Naive thymus-derived CD4-positive, alpha-beta T cell (primary cell): ENCODE results near the gene TMEM212. TPM values are rescaled to one million over a fixed set of nuclear protein-coding genes. Genes with fewer than 3 reads are reported as not detected.

Experiments
- ATAC-seq: fragments of 150-1000 bp; cut with Tn5 transposase; 2 replicates; pipeline ENCODE4 v1.10.0; 2021; ENCODE audit warnings: mild to moderate bottlenecking, moderate library complexity
- CTCF ChIA-PET: fragments of 350-600 bp; sonication (Branson Sonifier 250); formaldehyde crosslinking; loops from one replicate; lab custom pipeline; 2021; ENCODE audit warnings: antibody characterized with exemption; lab: Charles Lee
- POLR2A ChIA-PET: fragments of 350-600 bp; sonication (Branson Sonifier 250); formaldehyde crosslinking; loops from one replicate; lab custom pipeline; 2021; ENCODE audit warnings: antibody characterized with exemption, inconsistent platforms; lab: Charles Lee
- DNase-seq, 9 donors: peaks; one replicate each; pipeline versions ENCODE4 v3.0.0 to v3.0.0-alpha.2; 2020 to 2022; ENCODE audit warnings: mixed read lengths in 1 of 9
- H3K27ac ChIP-seq: one replicate; pipeline ENCODE4 v1.7.0; 2013; ENCODE audit warnings: mild to moderate bottlenecking, low read depth, low read length, moderate library complexity
- H3K27me3 ChIP-seq, 2 donors: one replicate each; pipeline ENCODE4 v1.7.0; 2013; ENCODE audit warnings: low read length in 2 of 2, mild to moderate bottlenecking in 2 of 2, moderate library complexity in 2 of 2; ENCODE audit not compliant: control insufficient read depth in 2 of 2, insufficient read depth in 2 of 2
- H3K36me3 ChIP-seq, 3 experiments: 1 replicate in 2 of 3; 2 replicates in 1 of 3; pipeline ENCODE4 v1.7.0; 2013; ENCODE audit warnings: low read length in 3 of 3, mild to moderate bottlenecking in 3 of 3, moderate library complexity in 1 of 3; ENCODE audit not compliant: insufficient read depth in 3 of 3, control insufficient read depth in 2 of 3
- H3K4me1 ChIP-seq, 2 donors: one replicate each; pipeline ENCODE4 v1.7.0; 2013; ENCODE audit warnings: low read length in 2 of 2, mild to moderate bottlenecking in 2 of 2, moderate library complexity in 1 of 2; ENCODE audit not compliant: control insufficient read depth in 2 of 2, insufficient read depth in 2 of 2
- H3K4me3 ChIP-seq: 2 replicates; pipeline ENCODE4 v1.7.0; 2013; ENCODE audit warnings: mild to moderate bottlenecking, low read length
- H3K9me3 ChIP-seq, 3 experiments: 1 replicate in 2 of 3; 2 replicates in 1 of 3; pipeline ENCODE4 v1.7.0; 2013; ENCODE audit warnings: low read length in 3 of 3; ENCODE audit not compliant: control insufficient read depth in 2 of 3
- H3K27ac Mint-ChIP-seq, 9 donors: one replicate each; pipeline ENCODE4 v1.8.0; 2020 to 2022; ENCODE audit warnings: mixed read lengths in 9 of 9, mild to moderate bottlenecking in 8 of 9, moderate library complexity in 5 of 9, inconsistent platforms in 2 of 9
- H3K27me3 Mint-ChIP-seq, 5 donors: one replicate each; pipeline ENCODE4 v1.8.0; 2021 to 2022; ENCODE audit warnings: mixed read lengths in 5 of 5, mild to moderate bottlenecking in 1 of 5
- H3K36me3 Mint-ChIP-seq, 5 donors: one replicate each; pipeline ENCODE4 v1.8.0; 2020 to 2022; ENCODE audit warnings: mixed read lengths in 5 of 5, mild to moderate bottlenecking in 3 of 5, inconsistent platforms in 1 of 5
- H3K4me1 Mint-ChIP-seq, 7 donors: one replicate each; pipeline ENCODE4 v1.8.0; 2020 to 2022; ENCODE audit warnings: mixed read lengths in 7 of 7, mild to moderate bottlenecking in 3 of 7, inconsistent platforms in 1 of 7
- H3K4me3 Mint-ChIP-seq, 10 donors: one replicate each; pipeline ENCODE4 v1.8.0; 2020 to 2022; ENCODE audit warnings: mild to moderate bottlenecking in 10 of 10, mixed read lengths in 10 of 10, moderate library complexity in 6 of 10, inconsistent platforms in 2 of 10
- H3K9me3 Mint-ChIP-seq, 11 donors: one replicate each; pipeline ENCODE4 v1.8.0; 2020 to 2022; ENCODE audit warnings: mixed read lengths in 11 of 11, mild to moderate bottlenecking in 4 of 11, inconsistent platforms in 1 of 11, moderate library complexity in 1 of 11
- intact Hi-C, 2 donors: fragments of 100-400 bp; cut with micrococcal nuclease; formaldehyde crosslinking; loops; one replicate each; pipeline ENCODE4 v1.15.1; 2023
- polyA plus RNA-seq, 2 donors: library from polyadenylated mRNA; unstranded; fragments of 300-500 nt; fragmentation: Illumina TruSeq; gene quantifications; one replicate each; pipeline ENCODE4 v1.2.3, GENCODE V29; 2021
- total RNA-seq, 6 experiments: library from RNA in 5 of 6; stranded (reverse) in 5 of 6; gene quantifications; 1 replicate in 5 of 6; 2 replicates in 1 of 6; pipeline ENCODE4 v1.2.3 and lab custom pipeline; 2021 to 2026

TMEM212 gene
- total and polyA plus RNA-seq, 7 experiments from 2014 or later, result not detected

- H3K36me3 ChIP-seq, result no peaks in the 10 kb centered on the region
- H3K4me1 Mint-ChIP-seq, result no peaks in the 10 kb centered on the region
- DNase-seq, result no peak
- POLR2A ChIA-PET, result no interaction called here
- CTCF ChIA-PET, result no interaction called here
- ATAC-seq, result no peak
- H3K36me3 Mint-ChIP-seq, result no peaks in the 10 kb centered on the region
- H3K4me1 ChIP-seq, result no peaks in the 10 kb centered on the region
- H3K4me3 Mint-ChIP-seq, result no peak overlapping the region
- no peak overlapping the region for H3K27ac ChIP-seq
- no peaks in the 10 kb centered on the region for H3K9me3 Mint-ChIP-seq
- no peak overlapping the region for H3K4me3 ChIP-seq
- peaks cover 3 to 21% (median 7%) of the 10 kb centered on the region in 5 donors for H3K27me3 Mint-ChIP-seq
- no peaks in the 10 kb centered on the region for H3K9me3 ChIP-seq
- H3K27ac Mint-ChIP-seq, result no peak overlapping the region
- intact Hi-C loops, result no loop called here
- no peaks in the 10 kb centered on the region for H3K27me3 ChIP-seq
Measured at GRCh38 chr3:171802590-171802956, 40.6 kb upstream of the TMEM212 start.

- Histone ChIP-seq H3K27ac (no peak overlapping the region), H3K4me3 (no peak overlapping the region), H3K27me3 (no peaks in the 10 kb centered on the region), H3K36me3 (no peaks in the 10 kb centered on the region), H3K9me3 (no peaks in the 10 kb centered on the region), H3K4me1 (no peaks in the 10 kb centered on the region)
- Mint-ChIP-seq H3K27me3 (peaks cover 3 to 26% (median 11%) of the 10 kb centered on the region in 5 donors), H3K36me3 (no peaks in the 10 kb centered on the region), H3K4me1 (no peaks in the 10 kb centered on the region), H3K27ac (no peak overlapping the region), H3K4me3 (no peak overlapping the region), H3K9me3 (no peaks in the 10 kb centered on the region)
- intact Hi-C loops, result no loop called here
- no peak for DNase-seq
- no peak for ATAC-seq
- ChIA-PET CTCF (no interaction called here), POLR2A (no interaction called here)
Measured at GRCh38 chr3:171803044-171803443, 40.1 kb upstream of the TMEM212 start.

GRCh38 chr3:171804618-171805389, 38.3 kb upstream of the TMEM212 start:
- H3K27me3 Mint-ChIP-seq, result peaks cover 7 to 35% (median 20%) of the 10 kb centered on the region in 5 donors
- no peak overlapping the region for H3K27ac Mint-ChIP-seq
- no peak overlapping the region for H3K4me3 ChIP-seq
- DNase-seq (no peak), ATAC-seq (no peak)
- H3K27me3 ChIP-seq, result no peaks in the 10 kb centered on the region
- peaks cover 0 to 4% of the 10 kb centered on the region in 2 donors for H3K4me1 ChIP-seq
- H3K4me1 Mint-ChIP-seq, result peaks cover 6 to 8% (median 7%) of the 10 kb centered on the region in 7 donors
- CTCF ChIA-PET, result no interaction called here
- H3K9me3 ChIP-seq, result no peaks in the 10 kb centered on the region
- H3K36me3 Mint-ChIP-seq, result no peaks in the 10 kb centered on the region
- H3K27ac ChIP-seq, result no peak overlapping the region
- H3K4me3 Mint-ChIP-seq, result no peak overlapping the region
- H3K9me3 Mint-ChIP-seq, result no peaks in the 10 kb centered on the region
- H3K36me3 ChIP-seq, result no peaks in the 10 kb centered on the region
- intact Hi-C loops, result no loop called here
- POLR2A ChIA-PET, result no interaction called here

GRCh38 chr3:171805687-171806086, 37.5 kb upstream of the TMEM212 start:
- no peak overlapping the region for H3K4me3 Mint-ChIP-seq
- H3K36me3 Mint-ChIP-seq, result no peaks in the 10 kb centered on the region
- no peaks in the 10 kb centered on the region for H3K36me3 ChIP-seq
- CTCF ChIA-PET, result no interaction called here
- no peak overlapping the region for H3K27ac ChIP-seq
- H3K4me1 Mint-ChIP-seq, result peaks cover 7 to 12% (median 11%) of the 10 kb centered on the region in 7 donors
- H3K9me3 Mint-ChIP-seq, result no peaks in the 10 kb centered on the region
- no peak overlapping the region for H3K27ac Mint-ChIP-seq
- no peak for ATAC-seq
- H3K9me3 ChIP-seq, result no peaks in the 10 kb centered on the region
- POLR2A ChIA-PET, result no interaction called here
- DNase-seq, result no peak
- peaks cover 9 to 37% (median 25%) of the 10 kb centered on the region in 5 donors for H3K27me3 Mint-ChIP-seq
- intact Hi-C loops, result no loop called here
- no peak overlapping the region for H3K4me3 ChIP-seq
- H3K4me1 ChIP-seq, result peaks cover 0 to 4% of the 10 kb centered on the region in 2 donors
- H3K27me3 ChIP-seq, result no peaks in the 10 kb centered on the region

GRCh38 chr3:171806200-171807128, 36.7 kb upstream of the TMEM212 start:
- Histone ChIP-seq H3K36me3 (no peaks in the 10 kb centered on the region), H3K4me1 (peaks cover 0 to 4% of the 10 kb centered on the region in 2 donors), H3K4me3 (no peak overlapping the region), H3K27ac (no peak overlapping the region), H3K27me3 (peaks cover 0 to 7% of the 10 kb centered on the region in 2 donors), H3K9me3 (no peaks in the 10 kb centered on the region)
- DNase-seq, result no peak
- intact Hi-C loops, result no loop called here
- Mint-ChIP-seq H3K4me1 (peaks cover 7 to 15% (median 12%) of the 10 kb centered on the region in 7 donors), H3K9me3 (no peaks in the 10 kb centered on the region), H3K27me3 (peaks cover 17 to 45% (median 31%) of the 10 kb centered on the region in 5 donors), H3K36me3 (no peaks in the 10 kb centered on the region), H3K27ac (no peak overlapping the region), H3K4me3 (no peak overlapping the region)
- ATAC-seq, result no peak
- ChIA-PET CTCF (interaction anchor here (0.7 kb wide), 1 partner anchor 972 kb away, joined by 3 read pairs; no protein-coding TSS in a partner anchor), POLR2A (no interaction called here)

- no peak for DNase-seq
- H3K27me3 Mint-ChIP-seq, result peaks cover 22 to 52% (median 36%) of the 10 kb centered on the region in 5 donors
- CTCF ChIA-PET, result no interaction called here
Measured at GRCh38 chr3:171807129-171807675, 35.9 kb upstream of the TMEM212 start.

More at GRCh38 chr3:171807129-171807675, 35.9 kb upstream of the TMEM212 start:
- POLR2A ChIA-PET, result no interaction called here
- peaks cover 0 to 8% of the 10 kb centered on the region in 2 donors for H3K27me3 ChIP-seq
- H3K36me3 Mint-ChIP-seq, result no peaks in the 10 kb centered on the region
- H3K36me3 ChIP-seq, result no peaks in the 10 kb centered on the region
- peaks cover 0 to 4% of the 10 kb centered on the region in 2 donors for H3K4me1 ChIP-seq
- no peak for ATAC-seq
- no peak overlapping the region for H3K27ac ChIP-seq
- intact Hi-C loops, result no loop called here
- peaks cover 7 to 15% (median 12%) of the 10 kb centered on the region in 7 donors for H3K4me1 Mint-ChIP-seq
- H3K27ac Mint-ChIP-seq, result no peak overlapping the region
- no peaks in the 10 kb centered on the region for H3K9me3 ChIP-seq
- no peaks in the 10 kb centered on the region for H3K9me3 Mint-ChIP-seq
- H3K4me3 ChIP-seq, result no peak overlapping the region
- no peak overlapping the region for H3K4me3 Mint-ChIP-seq
